GM23248 (cell line): ENCODE measurements around the gene CUL3. TPM values are rescaled to one million over a fixed set of nuclear protein-coding genes. Genes with fewer than 3 reads are reported as not detected.
"Not testable (repeated sequence)": the region's sequence is repeated elsewhere in the genome, so short reads cannot be mapped to it uniquely, and the experiment has no call there.

Experiments used
- DNase-seq: peaks from one replicate; pipeline ENCODE4 v3.0.0-alpha.2; 2015
- H2AFZ ChIP-seq: fragments of 200-600 bp; sonication (generic); 2 replicates; pipeline ENCODE4 v1.6.1; 2016; ENCODE audit warnings: antibody characterized with exemption
- H3F3A ChIP-seq: fragments of 200-600 bp; sonication (generic); 2 replicates; pipeline ENCODE4 v1.6.1; 2016; ENCODE audit warnings: mild to moderate bottlenecking, antibody characterized with exemption, mixed run types; ENCODE audit not compliant: insufficient read depth
- H3K27ac ChIP-seq: fragments of 200-600 bp; sonication (generic); 2 replicates; pipeline ENCODE4 v1.5.1; 2016; ENCODE audit warnings: mild to moderate bottlenecking
- H3K27me3 ChIP-seq: fragments of 200-600 bp; sonication (generic); replicated peaks from 2 replicates; pipeline ENCODE4 v1.6.1; 2016; ENCODE audit warnings: mild to moderate bottlenecking; ENCODE audit not compliant: insufficient read depth
- H3K36me3 ChIP-seq: fragments of 200-600 bp; sonication (generic); 2 replicates; pipeline ENCODE4 v1.6.1; 2016; ENCODE audit warnings: low read depth, mild to moderate bottlenecking
- H3K4me1 ChIP-seq: fragments of 200-600 bp; sonication (generic); 2 replicates; pipeline ENCODE4 v1.6.1; 2016; ENCODE audit warnings: mild to moderate bottlenecking; ENCODE audit not compliant: insufficient read depth
- H3K4me2 ChIP-seq: fragments of 200-600 bp; sonication (generic); one replicate; pipeline ENCODE4 v1.6.1; 2016; ENCODE audit warnings: mild to moderate bottlenecking; ENCODE audit not compliant: unreplicated experiment
- H3K4me3 ChIP-seq: fragments of 200-600 bp; sonication (generic); 2 replicates; pipeline ENCODE4 v1.5.1; 2016; ENCODE audit warnings: mild to moderate bottlenecking
- H3K79me2 ChIP-seq: fragments of 200-600 bp; sonication (generic); 2 replicates; pipeline ENCODE4 v1.6.1; 2016; ENCODE audit warnings: mild to moderate bottlenecking; ENCODE audit not compliant: insufficient read depth
- H3K9ac ChIP-seq: fragments of 200-600 bp; sonication (generic); 2 replicates; pipeline ENCODE4 v1.6.1; 2016; ENCODE audit warnings: mild to moderate bottlenecking
- H3K9me2 ChIP-seq: fragments of 200-600 bp; sonication (generic); 2 replicates; pipeline ENCODE4 v1.6.1; 2016; ENCODE audit warnings: mixed run types, mild to moderate bottlenecking, moderate library complexity; ENCODE audit not compliant: insufficient read depth
- H3K9me3 ChIP-seq: fragments of 200-600 bp; sonication (generic); one replicate; pipeline ENCODE4 v1.6.1; 2017; ENCODE audit warnings: low read depth
- H4K20me1 ChIP-seq: fragments of 200-600 bp; sonication (generic); 2 replicates; pipeline ENCODE4 v1.6.0; 2016; ENCODE audit not compliant: insufficient read depth
- EZH2 ChIP-seq: fragments of 200-600 bp; sonication (generic); IDR thresholded peaks from 2 replicates; pipeline ENCODE4 v1.6.1; 2018; ENCODE audit warnings: antibody characterized with exemption, mild to moderate bottlenecking; ENCODE audit not compliant: insufficient read depth, poor library complexity, severe bottlenecking
- EZH2phosphoT487 ChIP-seq: fragments of 200-600 bp; sonication (generic); IDR thresholded peaks from 2 replicates; pipeline ENCODE4 v1.6.1; 2018; ENCODE audit warnings: antibody characterized with exemption, moderate library complexity, mild to moderate bottlenecking, low read depth; ENCODE audit not compliant: insufficient read depth
- WGBS, 2 experiments: methylation state at CpG; one replicate each; pipeline ENCODE4 v1.1.6; 2015 to 2017; ENCODE audit warnings: low lambda C conversion rate in 2 of 2, low coverage in 1 of 2; ENCODE audit errors: missing lambda C conversion rate in 2 of 2; 5-methylcytosine and 5-hydroxymethylcytosine counted together
- in situ Hi-C: fragments of 300-500 bp; cut with MboI; formaldehyde crosslinking; loops from 2 replicates; pipeline ENCODE4 v1.15.0; 2020
- polyA plus RNA-seq: library from polyadenylated mRNA; unstranded; fragments of >200 nt; fragmentation: Nextera tagmentation; extraction: Ambion mirVana; gene quantifications from 2 replicates; pipeline ENCODE4 v1.2.1, GENCODE V29; 2016
- total RNA-seq: library from RNA; depleted of rRNA; stranded (reverse); fragments of >200 nt; shearing (Covaris generic); gene quantifications from 2 replicates; pipeline ENCODE4 v1.2.3, GENCODE V29; 2014

The CUL3 gene
- total and polyA plus RNA-seq, 2 experiments from 2014 or later: 24.7 to 47.8 TPM

GRCh38 chr2:224517963-224518362 lies 67.2 kb downstream of the CUL3 start:
- H3K4me3 ChIP-seq: no peak overlapping the region
- H3F3A ChIP-seq: peaks cover 38% of the 10 kb centered on the region
- H2AFZ ChIP-seq: no peak overlapping the region
- H3K9ac ChIP-seq: 0 out of 2 replicates have a peak overlapping the region, but pooled peaks have one; percentile 4
- TF ChIP-seq EZH2 (no peak), EZH2phosphoT487 (no peak)
- no peaks in the 10 kb centered on the region for H3K9me2 ChIP-seq
- no peaks in the 10 kb centered on the region for H3K27me3 ChIP-seq
- DNase-seq: peak; percentile 17
- peaks cover 99% of the 10 kb centered on the region for H3K79me2 ChIP-seq
- in situ Hi-C loops: no loop called here
- peak overlapping the region; percentile 76 for H3K27ac ChIP-seq
- peaks cover 10% of the 10 kb centered on the region; the same call in 1 of the 2 replicates for H4K20me1 ChIP-seq
- peaks cover 59% of the 10 kb centered on the region for H3K4me1 ChIP-seq
- H3K4me2 ChIP-seq: peak overlapping the region; percentile 31
- H3K9me3 ChIP-seq: no peaks in the 10 kb centered on the region
- 78 to 83% methylated on average over 2 of the region's 2 CpGs for WGBS, 2 experiments
- H3K36me3 ChIP-seq: peaks cover 3% of the 10 kb centered on the region; the same call in 1 of the 2 replicates

DNA sequence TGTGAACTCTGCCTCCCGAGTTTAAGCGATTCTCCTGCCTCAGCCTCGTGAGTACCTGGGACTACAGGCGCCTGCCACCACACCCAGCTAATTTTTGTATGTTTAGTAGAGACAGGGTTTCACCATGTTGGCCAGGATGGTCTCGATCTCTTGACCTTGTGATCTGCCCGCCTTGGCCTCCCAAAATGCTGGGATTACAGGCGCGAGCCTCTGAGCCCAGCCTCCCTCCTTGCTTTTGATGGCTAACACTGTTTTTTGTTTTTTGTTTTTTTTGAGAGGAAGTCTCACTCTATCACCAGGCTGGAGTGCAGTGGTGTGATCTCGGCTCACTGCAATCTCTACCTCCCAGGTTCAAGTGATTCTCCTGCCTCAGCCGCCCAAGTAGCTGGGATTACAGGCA lies 68.8 kb downstream of the CUL3 start:
- Histone ChIP-seq H3F3A (peaks cover 38% of the 10 kb centered on the region), H3K79me2 (peaks cover 99% of the 10 kb centered on the region), H3K4me1 (peaks cover 55% of the 10 kb centered on the region)
- H3K9ac ChIP-seq, DNase-seq, H3K4me2 ChIP-seq, in situ Hi-C loops, H3K27me3 ChIP-seq, H3K9me2 ChIP-seq, H2AFZ ChIP-seq, H4K20me1 ChIP-seq, H3K9me3 ChIP-seq, H3K36me3 ChIP-seq, H3K4me3 ChIP-seq, H3K27ac ChIP-seq: not testable (repeated sequence)
- 96 to 99% methylated on average over 9 to 10 of the region's 10 CpGs for WGBS, 2 experiments

- Histone ChIP-seq H3K9me2 (no peaks in the 10 kb centered on the region), H3K4me1 (peaks cover 35% of the 10 kb centered on the region), H3K4me2 (peak overlapping the region; percentile 40), H3K36me3 (peaks cover 9% of the 10 kb centered on the region; the same call in 1 of the 2 replicates), H3K27me3 (no peaks in the 10 kb centered on the region), H3K9me3 (no peaks in the 10 kb centered on the region), H4K20me1 (0 out of 2 replicates have a peak, but pooled peaks cover 10% of the 10 kb centered on the region), H3K4me3 (no peak overlapping the region), H2AFZ (no peak overlapping the region), H3K9ac (no peak overlapping the region), H3F3A (peaks cover 18% of the 10 kb centered on the region), H3K79me2 (peaks cover 100% of the 10 kb centered on the region), H3K27ac (no peak overlapping the region)
- peak; percentile 9 for DNase-seq
- no peak for TF ChIP-seq EZH2phosphoT487
- no peak for TF ChIP-seq EZH2
- WGBS, 2 experiments: 28 to 35% methylated on average over 3 of the region's 3 CpGs
- in situ Hi-C loops: no loop called here
Observed at GRCh38 chr2:224513991-224514390, 71.2 kb downstream of the CUL3 start.

DNA sequence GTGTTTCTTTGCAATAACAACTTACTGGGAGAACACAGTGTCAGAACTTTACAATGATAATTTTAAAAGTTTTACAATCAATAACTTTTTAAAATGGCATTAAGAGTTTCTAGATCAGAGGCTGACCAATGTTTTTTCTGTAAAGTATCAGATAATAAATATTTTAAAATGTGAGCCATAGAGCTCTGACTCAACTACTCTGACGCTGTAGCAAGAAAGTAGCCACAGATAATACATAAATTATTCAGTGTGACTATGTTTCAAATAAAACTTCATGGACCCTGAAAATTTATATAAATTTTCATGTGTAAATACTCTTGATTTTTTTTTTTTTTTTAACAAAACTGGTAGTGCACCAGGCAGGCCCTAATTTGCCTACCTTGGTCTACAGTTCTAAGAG lies 77.4 kb downstream of the CUL3 start:
- in situ Hi-C loops: no loop called here
- 93 to 96% methylated on average over 1 of the region's 1 CpG for WGBS, 2 experiments
- no peak overlapping the region for H3K27ac ChIP-seq

DNA sequence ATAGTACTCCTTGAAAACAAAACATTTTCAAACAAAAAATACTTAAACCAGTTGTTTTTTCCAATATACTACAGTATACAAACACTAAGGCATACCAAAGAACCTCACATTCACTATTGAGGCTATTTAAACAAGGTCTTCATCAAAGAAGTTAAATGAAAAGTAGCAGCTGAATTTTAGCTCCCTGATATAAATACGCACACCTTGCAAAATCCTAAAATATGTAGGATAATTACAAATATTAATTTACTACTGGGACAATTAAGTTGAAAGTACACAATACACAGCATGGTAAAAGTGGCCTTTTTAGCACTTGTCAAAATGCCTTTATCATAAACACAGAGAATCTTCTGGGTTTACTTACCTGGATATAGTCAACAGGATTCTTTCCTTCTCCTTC lies 78.7 kb downstream of the CUL3 start:
- no peaks in the 10 kb centered on the region for H3F3A ChIP-seq
- H3K36me3 ChIP-seq: peaks cover 53% of the 10 kb centered on the region
- in situ Hi-C loops: no loop called here
- no peak overlapping the region for H3K9ac ChIP-seq
- no peaks in the 10 kb centered on the region for H4K20me1 ChIP-seq
- no peak overlapping the region for H3K27ac ChIP-seq
- H3K4me2 ChIP-seq: no peak overlapping the region
- peaks cover 77% of the 10 kb centered on the region for H3K79me2 ChIP-seq
- no peaks in the 10 kb centered on the region for H3K9me2 ChIP-seq
- TF ChIP-seq EZH2phosphoT487 (no peak), EZH2 (no peak)
- no peak for DNase-seq
- no peaks in the 10 kb centered on the region for H3K27me3 ChIP-seq
- no peak overlapping the region for H2AFZ ChIP-seq
- WGBS, 2 experiments: 93 to 100% methylated on average over 1 of the region's 1 CpG
- no peaks in the 10 kb centered on the region for H3K4me1 ChIP-seq
- no peak overlapping the region for H3K4me3 ChIP-seq
- no peaks in the 10 kb centered on the region for H3K9me3 ChIP-seq

More for the DNA sequence above, 77.4 kb downstream of the CUL3 start:
- Histone ChIP-seq H2AFZ (no peak overlapping the region), H3F3A (no peaks in the 10 kb centered on the region), H3K79me2 (peaks cover 85% of the 10 kb centered on the region), H3K9me3 (no peaks in the 10 kb centered on the region), H3K4me1 (no peaks in the 10 kb centered on the region), H3K27me3 (no peaks in the 10 kb centered on the region), H3K36me3 (peaks cover 41% of the 10 kb centered on the region), H3K9ac (no peak overlapping the region), H3K9me2 (no peaks in the 10 kb centered on the region), H4K20me1 (no peaks in the 10 kb centered on the region), H3K4me3 (no peak overlapping the region), H3K4me2 (no peak overlapping the region)
- TF ChIP-seq EZH2phosphoT487 (no peak), EZH2 (no peak)
- DNase-seq: no peak
